CD8-positive, alpha-beta memory T cell (primary cell): ENCODE results near the gene SMARCA2. TPM values are rescaled to one million over a fixed set of nuclear protein-coding genes. Genes with fewer than 3 reads are reported as not detected.
A peak's percentile ranks its signal among the peaks of the same experiment; 100 is the strongest.

Experiments used
- CTCF ChIA-PET: fragments of 350-600 bp; sonication (Branson Sonifier 250); formaldehyde crosslinking; loops from one replicate; lab custom pipeline; 2021; ENCODE audit warnings: antibody characterized with exemption; lab: Charles Lee
- POLR2A ChIA-PET: fragments of 350-600 bp; sonication (Branson Sonifier 250); formaldehyde crosslinking; loops from one replicate; lab custom pipeline; 2021; ENCODE audit warnings: antibody characterized with exemption; lab: Charles Lee
- DNase-seq, 5 donors: peaks; one replicate each; pipeline versions ENCODE4 v3.0.0 to v3.0.0-alpha.2; 2020 to 2022; ENCODE audit warnings: mixed read lengths in 1 of 5
- H3K27ac ChIP-seq: one replicate; pipeline ENCODE4 v1.7.0; 2013; ENCODE audit warnings: low read depth, mild to moderate bottlenecking, low read length, moderate library complexity
- H3K27me3 ChIP-seq: 2 replicates; pipeline ENCODE4 v1.7.0; 2013; ENCODE audit warnings: low read length, mild to moderate bottlenecking; ENCODE audit not compliant: insufficient read depth, poor library complexity, severe bottlenecking
- H3K36me3 ChIP-seq: 2 replicates; pipeline ENCODE4 v1.7.0; 2013; ENCODE audit warnings: mild to moderate bottlenecking, low read length, moderate library complexity; ENCODE audit not compliant: insufficient read depth
- H3K4me1 ChIP-seq: 2 replicates; pipeline ENCODE4 v1.7.0; 2013; ENCODE audit warnings: mild to moderate bottlenecking, low read length, moderate library complexity; ENCODE audit not compliant: insufficient read depth
- H3K4me3 ChIP-seq: 2 replicates; pipeline ENCODE4 v1.7.0; 2013; ENCODE audit warnings: mild to moderate bottlenecking, low read length
- H3K9me3 ChIP-seq: 2 replicates; pipeline ENCODE4 v1.7.0; 2013; ENCODE audit warnings: mild to moderate bottlenecking, low read length
- H3K27ac Mint-ChIP-seq, 8 donors: one replicate each; pipeline ENCODE4 v1.8.0; 2020 to 2021; ENCODE audit warnings: mixed read lengths in 8 of 8, mild to moderate bottlenecking in 6 of 8, inconsistent platforms in 3 of 8, moderate library complexity in 3 of 8
- H3K27me3 Mint-ChIP-seq, 2 donors: one replicate each; pipeline ENCODE4 v1.8.0; 2020 to 2021; ENCODE audit warnings: mixed read lengths in 2 of 2, mild to moderate bottlenecking in 1 of 2, moderate library complexity in 1 of 2
- H3K36me3 Mint-ChIP-seq, 3 donors: one replicate each; pipeline ENCODE4 v1.8.0; 2020 to 2021; ENCODE audit warnings: mixed read lengths in 3 of 3, inconsistent platforms in 1 of 3, mild to moderate bottlenecking in 1 of 3
- H3K4me1 Mint-ChIP-seq, 3 donors: one replicate each; pipeline ENCODE4 v1.8.0; 2020 to 2021; ENCODE audit warnings: mixed read lengths in 3 of 3, inconsistent platforms in 1 of 3, mild to moderate bottlenecking in 1 of 3
- H3K4me3 Mint-ChIP-seq, 7 donors: one replicate each; pipeline ENCODE4 v1.8.0; 2020 to 2021; ENCODE audit warnings: mixed read lengths in 7 of 7, mild to moderate bottlenecking in 6 of 7, moderate library complexity in 4 of 7, inconsistent platforms in 2 of 7
- H3K9me3 Mint-ChIP-seq, 5 donors: one replicate each; pipeline ENCODE4 v1.8.0; 2020 to 2022; ENCODE audit warnings: mixed read lengths in 5 of 5, mild to moderate bottlenecking in 3 of 5, moderate library complexity in 2 of 5, inconsistent platforms in 1 of 5
- polyA plus RNA-seq: library from polyadenylated mRNA; unstranded; fragments of 300-500 nt; fragmentation: Illumina TruSeq; gene quantifications from one replicate; pipeline ENCODE4 v1.2.3, GENCODE V29; 2021
- total RNA-seq, 2 experiments: library from RNA; stranded (reverse); gene quantifications; one replicate each; pipeline ENCODE4 v1.2.3, GENCODE V29; 2021

The SMARCA2 gene
- total and polyA plus RNA-seq, 3 experiments from 2014 or later = 56.7 to 156 (median 145) TPM

GRCh38 chr9:2060424-2060823, 45.3 kb downstream of the SMARCA2 start:
- peaks cover 14 to 89% (median 33%) of the 10 kb centered on the region in 3 donors for H3K36me3 Mint-ChIP-seq
- CTCF ChIA-PET = no interaction called here
- no peaks in the 10 kb centered on the region for H3K27me3 Mint-ChIP-seq

GRCh38 chr9:2065704-2066103, 50.6 kb downstream of the SMARCA2 start:
- Mint-ChIP-seq H3K9me3 (no peaks in the 10 kb centered on the region), H3K4me1 (peaks cover 9 to 22% (median 10%) of the 10 kb centered on the region in 3 donors), H3K4me3 (no peak overlapping the region), H3K36me3 (peaks cover 0 to 79% (median 25%) of the 10 kb centered on the region in 3 donors), H3K27me3 (no peaks in the 10 kb centered on the region), H3K27ac (peak overlapping the region in 5 of 8 donors; percentile 17 to 58 (median 33))
- no peak overlapping the region for H3K4me3 ChIP-seq
- H3K27ac ChIP-seq = no peak overlapping the region
- CTCF ChIA-PET = interaction anchor here (1.1 kb wide), 1 partner anchor 21 kb away, joined by 3 read pairs; no protein-coding TSS in a partner anchor
- H3K27me3 ChIP-seq = no peaks in the 10 kb centered on the region
- POLR2A ChIA-PET = no interaction called here
- H3K36me3 ChIP-seq = peaks cover 24% of the 10 kb centered on the region
- no peak for DNase-seq
- H3K4me1 ChIP-seq = no peaks in the 10 kb centered on the region
- no peaks in the 10 kb centered on the region for H3K9me3 ChIP-seq

More at GRCh38 chr9:2060424-2060823, 45.3 kb downstream of the SMARCA2 start:
- Histone ChIP-seq H3K4me3 (no peak overlapping the region), H3K27me3 (no peaks in the 10 kb centered on the region), H3K9me3 (no peaks in the 10 kb centered on the region), H3K27ac (no peak overlapping the region), H3K4me1 (peaks cover 3% of the 10 kb centered on the region), H3K36me3 (peaks cover 39% of the 10 kb centered on the region)
- Mint-ChIP-seq H3K4me3 (no peak overlapping the region), H3K9me3 (no peaks in the 10 kb centered on the region), H3K27ac (peak overlapping the region in 1 of 8 donors; percentile 29), H3K4me1 (peaks cover 18 to 40% (median 19%) of the 10 kb centered on the region in 3 donors)
- no peak for DNase-seq
- POLR2A ChIA-PET = no interaction called here

- Histone ChIP-seq H3K27me3 (no peaks in the 10 kb centered on the region), H3K27ac (no peak overlapping the region), H3K36me3 (peaks cover 23% of the 10 kb centered on the region), H3K4me1 (no peaks in the 10 kb centered on the region), H3K9me3 (no peaks in the 10 kb centered on the region), H3K4me3 (no peak overlapping the region)
- DNase-seq = peak in 2 of 5 donors; percentile 9 to 23
- CTCF ChIA-PET = interaction anchor here (0.7 to 1.8 kb wide), 4 partner anchors 12 to 124 kb away, joined by 3 to 7 read pairs (median 3); no protein-coding TSS in a partner anchor
- POLR2A ChIA-PET = no interaction called here
- Mint-ChIP-seq H3K4me3 (no peak overlapping the region), H3K27me3 (no peaks in the 10 kb centered on the region), H3K9me3 (no peaks in the 10 kb centered on the region), H3K36me3 (peaks cover 0 to 79% (median 19%) of the 10 kb centered on the region in 3 donors), H3K4me1 (peaks cover 5 to 22% (median 9%) of the 10 kb centered on the region in 3 donors), H3K27ac (peak overlapping the region in 6 of 8 donors; percentile 29 to 54 (median 40))
Observed at GRCh38 chr9:2066312-2067273, 51.4 kb downstream of the SMARCA2 start.

GRCh38 chr9:2072752-2073405, 57.7 kb downstream of the SMARCA2 start:
- H3K36me3 ChIP-seq = peaks cover 57% of the 10 kb centered on the region
- no peaks in the 10 kb centered on the region for H3K9me3 Mint-ChIP-seq
- H3K4me1 Mint-ChIP-seq = peaks cover 5 to 18% (median 17%) of the 10 kb centered on the region in 3 donors
- peaks cover 9 to 94% (median 33%) of the 10 kb centered on the region in 3 donors for H3K36me3 Mint-ChIP-seq
- peak overlapping the region in 7 of 8 donors; percentile 4 to 73 (median 32) for H3K27ac Mint-ChIP-seq
- ChIA-PET POLR2A (interaction anchor here (1.4 kb wide), 1 partner anchor 58 kb away, joined by 4 read pairs; the partner anchor contains the start of gene SMARCA2), CTCF (no interaction called here)
- no peak overlapping the region for H3K27ac ChIP-seq
- no peaks in the 10 kb centered on the region for H3K27me3 ChIP-seq
- no peaks in the 10 kb centered on the region for H3K4me1 ChIP-seq
- H3K4me3 Mint-ChIP-seq = no peak overlapping the region
- H3K4me3 ChIP-seq = no peak overlapping the region
- no peak for DNase-seq
- no peaks in the 10 kb centered on the region for H3K27me3 Mint-ChIP-seq
- H3K9me3 ChIP-seq = no peaks in the 10 kb centered on the region

GRCh38 chr9:2082772-2083171, 67.6 kb downstream of the SMARCA2 start:
- Histone ChIP-seq H3K4me1 (no peaks in the 10 kb centered on the region), H3K27me3 (no peaks in the 10 kb centered on the region), H3K27ac (no peak overlapping the region), H3K9me3 (no peaks in the 10 kb centered on the region), H3K36me3 (peaks cover 54% of the 10 kb centered on the region), H3K4me3 (no peak overlapping the region)
- Mint-ChIP-seq H3K27ac (peak overlapping the region in 6 of 8 donors; percentile 10 to 89 (median 63)), H3K27me3 (no peaks in the 10 kb centered on the region), H3K36me3 (peaks cover 0 to 93% (median 23%) of the 10 kb centered on the region in 3 donors), H3K4me1 (peaks cover 6 to 30% (median 14%) of the 10 kb centered on the region in 3 donors), H3K4me3 (no peak overlapping the region), H3K9me3 (no peaks in the 10 kb centered on the region)
- ChIA-PET POLR2A (no interaction called here), CTCF (no interaction called here)
- no peak for DNase-seq

GRCh38 chr9:2083479-2083878, 68.3 kb downstream of the SMARCA2 start:
- no peaks in the 10 kb centered on the region for H3K9me3 ChIP-seq
- peaks cover 55% of the 10 kb centered on the region for H3K36me3 ChIP-seq
- H3K27ac ChIP-seq = no peak overlapping the region
- H3K27ac Mint-ChIP-seq = peak overlapping the region in 6 of 8 donors; percentile 13 to 89 (median 63)
- H3K4me1 Mint-ChIP-seq = peaks cover 7 to 34% (median 15%) of the 10 kb centered on the region in 3 donors
- no peaks in the 10 kb centered on the region for H3K27me3 Mint-ChIP-seq
- peaks cover 0 to 94% (median 26%) of the 10 kb centered on the region in 3 donors for H3K36me3 Mint-ChIP-seq
- ChIA-PET CTCF (no interaction called here), POLR2A (interaction anchor here (0.6 kb wide), 1 partner anchor 160 kb away, joined by 3 read pairs; no protein-coding TSS in a partner anchor)
- H3K4me3 ChIP-seq = no peak overlapping the region
- no peak for DNase-seq
- H3K4me1 ChIP-seq = no peaks in the 10 kb centered on the region
- no peaks in the 10 kb centered on the region for H3K27me3 ChIP-seq
- no peaks in the 10 kb centered on the region for H3K9me3 Mint-ChIP-seq
- no peak overlapping the region for H3K4me3 Mint-ChIP-seq

- H3K9me3 ChIP-seq = no peaks in the 10 kb centered on the region
- Mint-ChIP-seq H3K36me3 (peaks cover 0 to 94% (median 26%) of the 10 kb centered on the region in 3 donors), H3K9me3 (no peaks in the 10 kb centered on the region), H3K27me3 (no peaks in the 10 kb centered on the region), H3K27ac (peak overlapping the region in 5 of 8 donors; percentile 23 to 64 (median 37)), H3K4me3 (no peak overlapping the region), H3K4me1 (peaks cover 13 to 32% (median 27%) of the 10 kb centered on the region in 3 donors)
- ChIA-PET CTCF (no interaction called here), POLR2A (no interaction called here)
- peaks cover 46% of the 10 kb centered on the region for H3K36me3 ChIP-seq
- no peaks in the 10 kb centered on the region for H3K27me3 ChIP-seq
- DNase-seq = no peak
- no peak overlapping the region for H3K27ac ChIP-seq
- H3K4me3 ChIP-seq = no peak overlapping the region
- no peaks in the 10 kb centered on the region for H3K4me1 ChIP-seq
Observed at GRCh38 chr9:2085716-2086115, 70.6 kb downstream of the SMARCA2 start.
